ENCODE results near the gene RNF227. TPM values are rescaled to one million over a fixed set of nuclear protein-coding genes. Genes with fewer than 3 reads are reported as not detected.

The RNF227 gene
- total RNA-seq, 1 experiment from 2014 or later = 1.1 TPM

DNA sequence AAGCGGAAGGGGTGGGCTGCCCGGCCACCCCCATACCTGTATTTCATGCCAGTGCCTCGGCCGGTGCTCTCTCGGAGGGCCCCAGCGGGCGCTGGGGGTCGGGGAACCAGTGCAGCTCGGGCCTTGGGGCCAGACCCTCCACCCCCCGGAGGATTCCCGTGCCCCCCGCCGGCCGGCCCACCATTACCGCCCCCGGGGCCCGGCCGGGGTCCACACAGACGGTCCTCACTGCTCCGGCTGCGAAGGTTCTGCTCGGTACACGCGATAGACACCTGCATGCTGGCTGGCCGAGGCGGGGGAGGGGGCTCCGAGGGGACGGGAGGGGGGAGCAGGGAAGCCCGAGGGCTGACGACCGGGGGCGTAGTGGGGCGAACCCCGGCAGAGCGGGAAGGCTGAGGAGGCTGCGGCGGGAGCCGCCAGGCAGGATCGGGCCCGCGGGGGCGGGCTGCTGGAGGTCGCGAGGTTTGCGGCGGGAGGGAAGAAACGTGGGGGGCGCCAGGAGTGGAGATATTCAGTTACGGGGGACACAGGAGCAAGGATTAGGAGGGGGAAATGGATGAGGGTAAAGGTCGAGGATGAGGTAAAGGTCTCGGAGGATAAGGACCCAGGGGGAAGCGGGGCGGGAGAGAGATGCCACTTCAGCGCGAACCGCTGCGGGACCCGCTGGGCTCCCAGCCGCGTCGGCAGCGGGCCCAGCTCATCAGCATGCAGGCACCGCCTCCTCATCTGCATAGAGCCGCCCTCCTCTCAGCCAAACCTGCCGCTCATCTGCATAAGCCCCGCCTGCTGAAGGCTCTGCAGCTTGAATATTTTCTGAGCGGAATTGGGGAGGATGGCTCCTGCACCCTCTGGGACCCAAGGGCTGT, 13.3 kb upstream of the RNF227 start, which contains the start of gene KCNAB3:
TSS of gene KCNAB3 (minus strand) at position 699 of the 866 bp plus-strand sequence. CDS start at position 278, 421 bp downstream.
- POLR2A ChIA-PET (ENCODE audit: low non-redundant PET) = interaction anchor here (0.6 to 0.8 kb wide), 2 partner anchors 12 to 13 kb away, joined by 3 to 5 read pairs; partner anchors contain the start of gene RNF227
- H3K4me3 ChIP-seq (ENCODE audit: low read depth, low read length, poor library complexity, severe bottlenecking) = peak within 1 kb of the TSS; percentile 67
- CTCF ChIA-PET = interaction anchor here (1.0 to 1.1 kb wide), 2 partner anchors 59 to 61 kb away, joined by 4 to 6 read pairs; no protein-coding TSS in a partner anchor
- intact Hi-C loops (cut with micrococcal nuclease; ENCODE audit: unreplicated experiment) = loop anchor here (5.0 kb wide), 2 partner anchors 42 to 188 kb away; partner anchors contain the start of genes ALOXE3 and CHD3
- H3K36me3 ChIP-seq (ENCODE audit: insufficient read depth, low read length, poor library complexity, severe bottlenecking) = no peaks in the 10 kb centered on the region
- DNase-seq (ENCODE audit: low spot score) = peak; percentile 93
- H3K27me3 ChIP-seq (replicated peaks; ENCODE audit: insufficient read depth, low read depth, low read length, poor library complexity) = no peaks in the 10 kb centered on the region
- H3K9me3 ChIP-seq (ENCODE audit: low read depth, low read length, poor library complexity, severe bottlenecking) = no peaks in the 10 kb centered on the region
- BruUV-seq (replicated peaks) = no TSS peak
- H3K4me1 ChIP-seq (ENCODE audit: insufficient read depth, low read length, poor library complexity, severe bottlenecking) = peaks cover 17% of the 10 kb centered on the region
- H3K27ac ChIP-seq (ENCODE audit: low read depth, low read length, poor library complexity, severe bottlenecking) = peak within 1 kb of the TSS; percentile 73
- TF ChIP-seq, protein P1, sequence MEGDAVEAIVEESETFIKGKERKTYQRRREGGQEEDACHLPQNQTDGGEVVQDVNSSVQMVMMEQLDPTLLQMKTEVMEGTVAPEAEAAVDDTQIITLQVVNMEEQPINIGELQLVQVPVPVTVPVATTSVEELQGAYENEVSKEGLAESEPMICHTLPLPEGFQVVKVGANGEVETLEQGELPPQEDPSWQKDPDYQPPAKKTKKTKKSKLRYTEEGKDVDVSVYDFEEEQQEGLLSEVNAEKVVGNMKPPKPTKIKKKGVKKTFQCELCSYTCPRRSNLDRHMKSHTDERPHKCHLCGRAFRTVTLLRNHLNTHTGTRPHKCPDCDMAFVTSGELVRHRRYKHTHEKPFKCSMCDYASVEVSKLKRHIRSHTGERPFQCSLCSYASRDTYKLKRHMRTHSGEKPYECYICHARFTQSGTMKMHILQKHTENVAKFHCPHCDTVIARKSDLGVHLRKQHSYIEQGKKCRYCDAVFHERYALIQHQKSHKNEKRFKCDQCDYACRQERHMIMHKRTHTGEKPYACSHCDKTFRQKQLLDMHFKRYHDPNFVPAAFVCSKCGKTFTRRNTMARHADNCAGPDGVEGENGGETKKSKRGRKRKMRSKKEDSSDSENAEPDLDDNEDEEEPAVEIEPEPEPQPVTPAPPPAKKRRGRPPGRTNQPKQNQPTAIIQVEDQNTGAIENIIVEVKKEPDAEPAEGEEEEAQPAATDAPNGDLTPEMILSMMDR (conservative IDR thresholded peaks at IDR 0.05; ENCODE audit: low read depth, low read length) = no peak
- no peak for TF ChIP-seq EZH2 (IDR thresholded peaks at IDR 0.05; ENCODE audit: borderline replicate concordance, low read depth, low read length, poor library complexity, severe bottlenecking)

DNA sequence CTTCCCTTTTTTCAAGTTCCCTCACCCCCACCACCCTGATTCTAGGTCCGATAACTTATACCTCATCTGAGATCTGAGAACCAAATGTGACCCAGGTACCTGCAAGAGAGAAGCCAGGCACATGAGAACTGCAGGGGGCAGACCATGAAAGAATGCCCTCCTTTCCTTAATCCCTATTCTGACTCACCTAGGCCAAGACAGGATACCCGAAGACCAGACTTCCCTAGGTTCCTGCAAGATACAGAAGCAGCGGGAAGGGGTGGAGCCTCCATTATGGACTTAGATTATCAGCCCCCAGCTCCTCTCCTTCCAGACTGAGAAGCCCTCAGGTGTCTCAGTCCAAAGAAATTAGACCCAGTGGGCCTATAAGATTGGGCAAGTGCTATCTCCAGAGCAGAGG, 11.5 kb upstream of the RNF227 start:
- H3K4me3 ChIP-seq (ENCODE audit: low read depth, low read length, poor library complexity, severe bottlenecking) = no peak overlapping the region
- intact Hi-C loops (cut with micrococcal nuclease; ENCODE audit: unreplicated experiment) = no loop called here
- no TSS peak for BruUV-seq (replicated peaks)
- no peak overlapping the region for H3K27ac ChIP-seq (ENCODE audit: low read depth, low read length, poor library complexity, severe bottlenecking)
- no peaks in the 10 kb centered on the region for H3K27me3 ChIP-seq (replicated peaks; ENCODE audit: insufficient read depth, low read depth, low read length, poor library complexity)
- no peaks in the 10 kb centered on the region for H3K36me3 ChIP-seq (ENCODE audit: insufficient read depth, low read length, poor library complexity, severe bottlenecking)
- ChIA-PET POLR2A (ENCODE audit: low non-redundant PET) (no interaction called here), CTCF (no interaction called here)
- DNase-seq (ENCODE audit: low spot score) = no peak
- TF ChIP-seq EZH2 (IDR thresholded peaks at IDR 0.05; ENCODE audit: borderline replicate concordance, low read depth, low read length, poor library complexity, severe bottlenecking) = no peak
- TF ChIP-seq, protein P1 (conservative IDR thresholded peaks at IDR 0.05; ENCODE audit: low read depth, low read length) = no peak
- H3K9me3 ChIP-seq (ENCODE audit: low read depth, low read length, poor library complexity, severe bottlenecking) = no peaks in the 10 kb centered on the region
- H3K4me1 ChIP-seq (ENCODE audit: insufficient read depth, low read length, poor library complexity, severe bottlenecking) = peaks cover 5% of the 10 kb centered on the region

DNA sequence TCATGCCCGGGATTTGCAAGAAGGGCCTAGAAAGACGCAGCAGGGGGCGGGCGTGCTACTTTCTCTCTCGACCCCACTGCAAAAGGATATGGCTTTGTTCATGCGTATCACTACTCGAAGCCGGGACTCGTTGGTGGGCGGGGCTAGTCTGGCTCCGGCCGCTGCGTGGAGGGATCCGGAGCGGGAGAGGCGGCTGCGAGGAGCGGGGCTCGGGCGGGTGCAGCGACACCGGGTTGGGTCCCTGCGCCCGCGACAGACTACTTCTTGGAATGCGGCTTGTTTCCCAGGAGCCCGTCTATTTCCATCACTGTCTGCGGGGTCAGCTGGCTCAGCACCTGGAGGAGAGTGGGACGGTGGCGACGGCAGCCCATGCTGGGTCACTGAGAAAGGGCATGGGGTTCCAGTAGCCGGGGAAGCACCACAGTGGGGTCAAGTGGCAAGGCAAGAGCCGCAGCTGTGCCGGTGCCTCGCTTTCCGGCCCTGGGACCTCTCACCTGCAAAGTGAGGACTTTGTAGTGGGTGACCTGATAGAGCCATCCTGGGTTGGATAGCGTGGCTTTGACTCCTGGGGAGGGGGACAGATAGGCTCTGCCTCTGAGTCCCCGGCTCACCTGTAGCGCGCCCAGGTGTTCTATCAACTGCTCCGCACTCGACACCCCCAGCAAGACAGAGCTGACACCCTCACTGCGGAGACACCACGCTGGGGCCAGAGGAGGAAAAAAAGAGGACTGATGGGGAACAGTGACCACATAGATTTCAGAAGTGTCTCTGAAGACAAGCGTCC, 6.9 kb upstream of the RNF227 start:
- no peaks in the 10 kb centered on the region for H3K36me3 ChIP-seq (ENCODE audit: insufficient read depth, low read length, poor library complexity, severe bottlenecking)
- H3K4me1 ChIP-seq (ENCODE audit: insufficient read depth, low read length, poor library complexity, severe bottlenecking) = no peaks in the 10 kb centered on the region
- POLR2A ChIA-PET (ENCODE audit: low non-redundant PET) = interaction anchor here (0.6 kb wide), 1 partner anchor 9 kb away, joined by 3 read pairs; the partner anchor contains the start of genes CNTROB and TRAPPC1
- no TSS peak for BruUV-seq (replicated peaks)
- H3K27ac ChIP-seq (ENCODE audit: low read depth, low read length, poor library complexity, severe bottlenecking) = no peak overlapping the region
- no peak overlapping the region for H3K4me3 ChIP-seq (ENCODE audit: low read depth, low read length, poor library complexity, severe bottlenecking)
- no peaks in the 10 kb centered on the region for H3K9me3 ChIP-seq (ENCODE audit: low read depth, low read length, poor library complexity, severe bottlenecking)
- no peak for TF ChIP-seq EZH2 (IDR thresholded peaks at IDR 0.05; ENCODE audit: borderline replicate concordance, low read depth, low read length, poor library complexity, severe bottlenecking)
- TF ChIP-seq, protein P1 (conservative IDR thresholded peaks at IDR 0.05; ENCODE audit: low read depth, low read length) = no peak
- intact Hi-C loops (cut with micrococcal nuclease; ENCODE audit: unreplicated experiment) = no loop called here
- H3K27me3 ChIP-seq (replicated peaks; ENCODE audit: insufficient read depth, low read depth, low read length, poor library complexity) = no peaks in the 10 kb centered on the region
- peak; percentile 35 for DNase-seq (ENCODE audit: low spot score)
- CTCF ChIA-PET = no interaction called here

Measured in A673 (cell line).